Stomach smooth muscle (tissue), 2 donors: ENCODE measurements around the gene USP32.
"Not testable (repeated sequence)": the region's sequence is repeated elsewhere in the genome, so short reads cannot be mapped to it uniquely, and the experiment has no call there.

ENCODE experiments used
- H3K27ac ChIP-seq: one replicate; pipeline ENCODE4 v1.7.0; 2013; ENCODE audit warnings: mild to moderate bottlenecking, low read length, inconsistent platforms
- H3K27me3 ChIP-seq, 2 donors: one replicate each; pipeline ENCODE4 v1.7.0; 2013; ENCODE audit warnings: low read length in 2 of 2; ENCODE audit not compliant: insufficient read depth in 2 of 2, control insufficient read depth in 1 of 2
- H3K36me3 ChIP-seq, 2 donors: one replicate each; pipeline ENCODE4 v1.7.0; 2013; ENCODE audit warnings: low read length in 2 of 2; ENCODE audit not compliant: control insufficient read depth in 2 of 2, insufficient read depth in 2 of 2
- H3K4me1 ChIP-seq: one replicate; pipeline ENCODE4 v1.7.0; 2013; ENCODE audit warnings: low read length; ENCODE audit not compliant: control insufficient read depth, insufficient read depth
- H3K4me3 ChIP-seq, 2 donors: one replicate each; pipeline ENCODE4 v1.7.0; 2013; ENCODE audit warnings: low read length in 2 of 2
- H3K9ac ChIP-seq, 2 donors: one replicate each; pipeline ENCODE4 v1.7.0; 2013; ENCODE audit warnings: low read length in 2 of 2, mild to moderate bottlenecking in 1 of 2
- H3K9me3 ChIP-seq, 2 donors: one replicate each; pipeline ENCODE4 v1.7.0; 2013; ENCODE audit warnings: low read length in 2 of 2; ENCODE audit not compliant: control insufficient read depth in 2 of 2
- donor health status: healthy.
- donor health status: Pancreatic carcinoma.

The USP32 gene

DNA sequence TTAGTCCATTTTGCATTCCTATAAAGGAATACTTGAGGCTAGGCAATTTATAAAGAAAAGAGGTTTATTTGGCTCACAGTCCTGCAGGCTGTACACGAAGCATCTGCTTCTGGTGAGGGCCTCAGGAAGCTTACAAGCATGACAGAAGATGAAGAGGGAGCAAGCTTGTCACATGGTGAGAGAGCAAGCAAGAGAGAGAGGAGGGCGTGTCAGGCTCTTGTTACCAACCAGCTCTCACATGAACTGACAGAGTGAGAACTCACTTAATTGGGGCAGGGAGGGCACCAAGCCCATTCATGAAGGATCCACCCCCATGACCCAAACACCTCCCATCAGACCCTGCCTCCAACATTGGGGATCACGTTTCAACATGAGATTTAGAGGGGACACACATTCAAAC, 31.9 kb upstream of the USP32 start:
- Histone ChIP-seq H3K27me3 (no peaks in the 10 kb centered on the region), H3K4me1 (peaks cover 3% of the 10 kb centered on the region), H3K9ac (no peak overlapping the region), H3K4me3 (no peak overlapping the region), H3K36me3 (no peaks in the 10 kb centered on the region), H3K27ac (no peak overlapping the region), H3K9me3 (no peaks in the 10 kb centered on the region)

DNA sequence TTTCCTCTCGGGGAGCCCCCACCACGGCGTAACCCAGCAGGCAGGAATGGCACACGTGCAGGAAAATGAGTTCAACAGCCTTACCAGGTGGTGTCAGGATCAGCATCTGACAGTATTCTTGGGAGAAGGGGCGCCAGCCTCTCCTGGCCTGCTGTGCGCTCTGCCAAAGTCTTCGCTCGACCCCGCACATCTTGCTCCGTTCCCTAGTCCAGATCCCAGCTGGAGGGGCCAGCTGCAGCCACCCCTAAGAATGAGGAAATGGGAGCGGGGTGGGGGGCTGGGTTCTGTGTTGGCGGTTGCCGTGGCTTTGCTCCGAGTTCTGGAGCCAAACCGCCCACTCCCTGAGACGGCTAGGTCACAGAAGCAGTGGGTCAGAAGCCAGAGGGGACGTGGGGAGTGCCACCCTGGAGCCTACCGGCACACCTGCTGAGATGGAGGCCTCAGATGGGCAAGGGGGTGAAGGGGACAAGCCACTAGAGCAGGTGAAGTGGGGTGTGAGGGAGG, 30.3 kb upstream of the USP32 start, which contains the start of gene CHCT1:
Gene CHCT1 (plus strand): TSS at position 328 of the 504 bp plus-strand sequence. CDS start 104 bp downstream, at position 432.
- no peak within 1 kb of the TSS for H3K27ac ChIP-seq
- no peaks in the 10 kb centered on the region for H3K27me3 ChIP-seq
- H3K4me1 ChIP-seq = peaks cover 3% of the 10 kb centered on the region
- H3K9me3 ChIP-seq = no peaks in the 10 kb centered on the region
- peak within 1 kb of the TSS; percentile 63 to 74 for H3K4me3 ChIP-seq
- no peaks in the 10 kb centered on the region for H3K36me3 ChIP-seq
- H3K9ac ChIP-seq = peak within 1 kb of the TSS; percentile 60

DNA sequence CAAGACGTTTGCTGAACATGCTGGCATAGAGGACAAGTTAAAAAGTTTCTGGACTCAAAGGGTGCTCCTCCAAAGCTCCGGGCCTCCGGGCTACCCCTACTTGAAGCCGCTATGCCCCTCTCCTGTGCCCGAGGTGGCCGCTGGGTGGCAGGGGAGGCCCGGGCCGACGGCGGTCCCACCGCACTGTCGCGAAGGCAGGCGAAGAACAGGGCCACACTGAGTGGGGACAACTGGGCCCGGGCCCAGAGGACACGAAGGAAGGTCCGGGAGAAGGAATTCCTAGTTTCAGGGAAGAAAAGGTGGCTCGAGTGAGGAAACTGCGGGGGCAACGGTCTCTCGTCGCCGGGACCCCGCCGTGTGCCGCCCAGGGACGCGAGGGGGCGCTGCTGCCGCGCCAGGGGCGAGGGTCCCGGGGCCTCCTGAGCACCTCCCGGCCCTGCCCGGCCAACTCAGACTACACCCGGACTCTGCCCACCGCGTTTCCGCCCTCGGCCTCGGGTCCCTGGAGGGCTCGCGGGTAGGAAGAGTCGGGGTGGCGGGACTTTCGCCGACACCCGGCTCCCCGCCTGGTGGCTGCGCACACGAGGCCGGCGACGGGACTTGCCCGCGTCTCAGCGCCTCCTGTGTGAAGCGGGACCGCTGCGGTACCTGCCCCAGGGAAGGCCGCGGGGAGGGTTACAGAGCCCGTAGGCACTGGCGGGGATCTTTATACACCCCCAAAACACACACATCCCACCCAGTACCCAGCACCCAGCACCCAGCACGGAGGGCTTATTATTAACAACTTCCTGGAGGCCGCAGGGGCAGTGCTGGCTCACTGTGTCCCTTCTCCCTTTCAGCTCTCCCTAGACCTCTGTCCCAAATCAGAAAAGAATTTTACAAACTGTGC, 29.6 kb upstream of the USP32 start:
- H3K9ac ChIP-seq = peak overlapping the region; percentile 60
- no peaks in the 10 kb centered on the region for H3K27me3 ChIP-seq
- H3K4me3 ChIP-seq = peak overlapping the region; percentile 63 to 74
- no peaks in the 10 kb centered on the region for H3K9me3 ChIP-seq
- H3K27ac ChIP-seq = no peak overlapping the region
- peaks cover 3% of the 10 kb centered on the region for H3K4me1 ChIP-seq
- H3K36me3 ChIP-seq = no peaks in the 10 kb centered on the region

DNA sequence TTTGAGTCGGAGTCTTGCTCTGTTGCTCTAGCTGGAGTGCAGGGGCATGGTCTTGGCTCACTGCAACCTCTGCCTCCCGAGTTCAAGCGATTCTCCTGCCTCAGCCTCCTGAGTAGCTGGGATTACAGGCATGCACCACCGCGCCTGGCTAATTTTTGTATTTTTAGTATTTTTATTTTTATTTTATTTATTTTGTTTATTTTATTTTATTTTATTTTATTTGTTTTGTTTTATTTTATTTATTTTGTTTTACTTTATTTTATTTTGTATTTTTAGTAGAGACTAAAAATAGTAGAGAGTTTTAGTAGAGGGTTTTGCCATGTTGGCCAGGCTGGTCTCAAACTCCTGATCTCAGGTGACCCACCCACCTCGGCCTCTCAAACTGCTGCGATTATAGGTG, 27.9 kb upstream of the USP32 start:
- H3K9ac ChIP-seq, H3K4me3 ChIP-seq, H3K27me3 ChIP-seq, H3K9me3 ChIP-seq, H3K36me3 ChIP-seq, H3K27ac ChIP-seq, H3K4me1 ChIP-seq: not testable (repeated sequence)

DNA sequence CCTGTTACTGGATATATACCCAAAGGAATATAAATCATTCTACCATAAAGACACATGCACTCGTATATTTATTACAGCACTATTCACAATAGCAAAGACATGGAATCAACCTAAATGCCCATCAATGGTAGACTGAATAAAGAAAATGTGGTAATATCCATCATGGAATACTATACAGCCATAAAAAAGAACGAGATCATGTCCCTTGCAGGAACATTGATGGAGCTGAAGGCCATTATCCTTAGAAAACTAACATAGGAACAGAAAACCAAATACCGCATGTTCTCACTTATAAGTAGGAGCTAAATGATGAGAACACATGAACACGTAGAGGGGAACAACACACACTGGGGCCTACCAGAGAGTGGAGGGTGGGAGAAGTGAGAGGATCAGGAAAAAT, 27.1 kb upstream of the USP32 start:
- not testable (repeated sequence) for H3K4me1 ChIP-seq, H3K9me3 ChIP-seq, H3K9ac ChIP-seq, H3K27ac ChIP-seq, H3K4me3 ChIP-seq, H3K27me3 ChIP-seq, H3K36me3 ChIP-seq

DNA sequence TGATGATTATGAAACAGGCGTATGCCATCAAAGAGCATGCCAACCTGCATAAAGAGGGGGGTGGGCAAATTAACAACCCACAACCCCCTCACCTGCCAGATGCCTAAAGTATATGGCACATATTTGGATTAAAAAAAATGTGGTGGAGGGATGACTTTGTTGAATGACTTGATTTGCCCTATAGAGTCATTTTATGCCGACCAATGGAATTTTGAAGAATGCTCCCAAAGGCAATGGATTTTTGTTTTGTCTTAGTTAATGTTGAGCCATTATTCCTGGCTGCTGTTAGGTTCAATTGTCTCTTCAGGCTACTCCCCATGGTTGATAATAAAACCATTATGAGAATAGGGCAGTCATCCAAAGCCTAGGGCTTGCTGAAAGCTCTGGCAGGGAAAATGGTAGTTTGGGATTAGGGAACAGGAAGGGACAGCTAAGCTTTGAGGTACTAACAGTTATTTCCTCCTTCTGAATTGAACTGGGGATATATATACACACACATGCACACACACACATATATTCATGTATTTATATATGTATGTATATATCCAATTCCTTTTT, 24.5 kb upstream of the USP32 start:
- Histone ChIP-seq H3K9ac (no peak overlapping the region), H3K36me3 (no peaks in the 10 kb centered on the region), H3K9me3 (no peaks in the 10 kb centered on the region), H3K27me3 (peaks cover 0 to 2% of the 10 kb centered on the region in 2 donors), H3K4me1 (peaks cover under 1% of the 10 kb centered on the region), H3K27ac (no peak overlapping the region), H3K4me3 (no peak overlapping the region)

DNA sequence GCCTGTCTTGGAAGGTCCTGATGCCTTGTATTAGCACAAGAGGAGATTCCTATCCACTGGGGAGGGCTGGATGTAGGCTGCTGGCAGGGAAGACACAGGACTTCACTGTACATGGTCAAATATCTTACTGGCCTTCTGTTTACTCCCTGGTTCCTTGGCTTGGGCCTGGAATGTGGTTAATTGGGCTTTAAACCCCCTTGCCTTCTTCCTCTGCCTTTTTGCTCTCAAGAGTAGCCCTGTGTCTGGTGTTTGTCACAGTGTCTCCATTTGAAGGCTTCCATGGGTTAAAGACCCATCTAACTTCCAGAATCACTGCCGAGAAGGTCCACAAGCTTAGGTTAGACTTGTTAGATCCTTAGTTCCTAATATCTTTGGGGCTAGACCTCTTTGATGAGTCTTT, 23.2 kb upstream of the USP32 start:
- no peak overlapping the region for H3K27ac ChIP-seq

DNA sequence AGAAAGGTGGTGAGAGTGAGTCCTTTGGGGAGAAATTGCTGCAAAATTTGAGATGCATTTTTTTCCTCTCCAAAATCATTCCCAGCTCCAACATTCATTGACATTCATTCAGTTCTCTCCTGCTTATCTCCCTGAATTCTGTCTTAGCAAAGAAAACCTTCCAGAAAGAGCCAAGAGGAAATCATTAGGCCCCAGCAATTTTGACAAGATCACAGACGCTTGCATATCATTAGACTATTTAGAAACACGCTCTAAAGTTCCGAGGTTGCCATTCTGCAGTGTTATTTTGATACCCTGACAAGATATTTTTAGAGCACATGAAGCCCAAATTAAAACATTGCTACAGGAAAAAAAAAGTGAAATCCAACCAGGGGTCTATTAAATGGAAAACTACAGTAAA, 20.8 kb upstream of the USP32 start:
- no peaks in the 10 kb centered on the region for H3K9me3 ChIP-seq
- H3K4me1 ChIP-seq = no peaks in the 10 kb centered on the region
- H3K4me3 ChIP-seq = no peak overlapping the region
- no peaks in the 10 kb centered on the region for H3K36me3 ChIP-seq
- H3K9ac ChIP-seq = no peak overlapping the region
- H3K27me3 ChIP-seq = peaks cover 0 to 2% of the 10 kb centered on the region in 2 donors
- H3K27ac ChIP-seq = no peak overlapping the region

More for the DNA sequence above, 23.2 kb upstream of the USP32 start:
- Histone ChIP-seq H3K4me3 (no peak overlapping the region), H3K36me3 (no peaks in the 10 kb centered on the region), H3K4me1 (no peaks in the 10 kb centered on the region), H3K9ac (no peak overlapping the region), H3K27me3 (peaks cover 0 to 2% of the 10 kb centered on the region in 2 donors), H3K9me3 (no peaks in the 10 kb centered on the region)

DNA sequence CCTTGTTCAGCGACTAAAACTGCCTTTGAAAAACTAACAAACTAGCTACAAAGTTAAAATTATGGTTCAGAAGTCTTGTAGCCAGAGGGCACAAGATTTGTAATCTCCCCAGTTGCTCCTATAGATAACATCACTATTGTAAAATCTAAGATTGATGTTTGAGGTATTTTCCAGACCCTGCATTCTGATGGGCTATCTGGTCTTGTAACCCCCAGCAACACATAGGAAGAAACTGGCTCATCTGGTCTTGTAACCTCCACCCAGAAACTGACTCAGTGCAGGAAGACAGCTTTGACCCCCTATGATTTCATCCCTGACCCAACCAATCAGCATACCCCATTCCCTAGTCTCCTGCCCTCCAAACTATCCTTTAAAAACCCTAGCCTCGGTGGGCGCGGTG, 18.1 kb upstream of the USP32 start:
- Histone ChIP-seq H3K4me3 (no peak overlapping the region), H3K4me1 (no peaks in the 10 kb centered on the region), H3K27me3 (no peaks in the 10 kb centered on the region), H3K27ac (no peak overlapping the region), H3K36me3 (no peaks in the 10 kb centered on the region), H3K9me3 (no peaks in the 10 kb centered on the region), H3K9ac (no peak overlapping the region)

DNA sequence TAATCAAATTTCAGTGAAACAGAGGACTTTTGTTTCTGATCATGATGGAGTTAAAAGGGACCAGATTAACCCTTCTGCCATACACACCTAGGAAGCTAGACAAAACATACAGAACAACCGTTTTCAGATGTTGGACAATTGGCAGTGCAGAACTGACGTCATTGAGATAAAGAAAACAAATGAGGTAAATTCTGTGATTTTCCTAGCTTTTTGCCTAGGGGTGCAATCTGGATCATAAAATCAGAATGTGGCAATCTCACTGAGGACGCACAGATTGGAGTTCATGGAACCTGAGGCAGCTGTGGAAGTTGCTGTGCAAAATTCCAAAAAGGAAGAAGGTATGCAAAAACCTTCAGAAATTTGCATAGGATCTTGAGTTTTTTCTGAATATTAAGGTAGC, 15.0 kb upstream of the USP32 start:
- no peaks in the 10 kb centered on the region for H3K36me3 ChIP-seq
- no peak overlapping the region for H3K9ac ChIP-seq
- no peaks in the 10 kb centered on the region for H3K27me3 ChIP-seq
- H3K27ac ChIP-seq = no peak overlapping the region
- H3K4me3 ChIP-seq = no peak overlapping the region
- H3K4me1 ChIP-seq = no peaks in the 10 kb centered on the region
- H3K9me3 ChIP-seq = no peaks in the 10 kb centered on the region

DNA sequence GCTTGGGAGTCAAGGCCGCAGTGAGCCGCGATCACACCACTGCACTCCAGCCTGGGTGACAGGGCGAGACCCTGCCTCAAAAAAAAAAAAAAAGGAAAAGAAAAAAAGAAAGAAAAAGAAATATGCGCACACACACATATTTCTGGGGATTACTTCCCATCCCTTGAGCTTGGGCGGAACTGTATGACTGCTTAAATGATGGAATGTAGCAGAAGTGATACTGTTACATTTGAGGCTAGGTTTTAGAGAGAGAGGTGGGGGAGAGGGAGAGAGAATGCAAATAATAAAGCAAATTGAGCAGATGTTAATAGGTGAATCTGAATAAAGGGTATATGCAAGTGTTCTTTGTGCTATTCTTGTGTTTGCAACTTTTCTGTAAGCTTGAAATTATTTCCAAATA, 12.0 kb upstream of the USP32 start:
- Histone ChIP-seq H3K27ac (no peak overlapping the region), H3K9me3 (no peaks in the 10 kb centered on the region), H3K27me3 (no peaks in the 10 kb centered on the region), H3K9ac (no peak overlapping the region), H3K4me3 (no peak overlapping the region), H3K36me3 (no peaks in the 10 kb centered on the region), H3K4me1 (no peaks in the 10 kb centered on the region)
